GM12878 (cell line): ENCODE results near the gene VPS18. TPM values are rescaled to one million over a fixed set of nuclear protein-coding genes. Genes with fewer than 3 reads are reported as not detected.

Experiments
- BRCA1 ChIP-seq: IDR thresholded peaks from 2 replicates; pipeline ENCODE4 v1.6.1; 2011; ENCODE audit warnings: low read depth, low read length, improper control_type of control experiment
- LARP7 ChIP-seq: fragments of 450-650 bp; IDR thresholded peaks from 2 replicates; pipeline ENCODE4 v1.6.1; 2017; ENCODE audit warnings: mild to moderate bottlenecking
- MTA3 ChIP-seq: IDR thresholded peaks from 2 replicates; pipeline ENCODE4 v1.6.1; 2012; ENCODE audit warnings: low read length, inconsistent platforms, borderline replicate concordance
- MYC ChIP-seq: IDR thresholded peaks from 2 replicates; pipeline ENCODE4 v1.6.1; 2011; ENCODE audit warnings: mild to moderate bottlenecking, low read length, moderate library complexity, inconsistent platforms; ENCODE audit not compliant: insufficient read depth, insufficient replicate concordance, insufficient read length, severe bottlenecking
- NFYA ChIP-seq: IDR thresholded peaks from 2 replicates; pipeline ENCODE4 v1.6.1; 2011; ENCODE audit warnings: low read depth, mild to moderate bottlenecking, low read length, improper control_type of control experiment, borderline replicate concordance
- POLR2AphosphoS2 ChIP-seq: IDR thresholded peaks from 2 replicates; pipeline ENCODE4 v1.6.1; 2011; ENCODE audit warnings: low read depth, mild to moderate bottlenecking, low read length, improper control_type of control experiment, moderate library complexity
- SREBF1 ChIP-seq: IDR thresholded peaks from 2 replicates; pipeline ENCODE4 v1.6.1; 2012; ENCODE audit warnings: mild to moderate bottlenecking, low read length
- SREBF2 ChIP-seq: IDR thresholded peaks from 2 replicates; pipeline ENCODE4 v1.6.1; 2012; ENCODE audit warnings: mild to moderate bottlenecking, low read length
- STAT3 ChIP-seq: IDR thresholded peaks from 2 replicates; pipeline ENCODE4 v1.6.1; 2011; ENCODE audit warnings: low read depth, low read length, improper control_type of control experiment
- TCF3 ChIP-seq: IDR thresholded peaks from 2 replicates; pipeline ENCODE4 v1.6.1; 2012; ENCODE audit warnings: low read depth, mild to moderate bottlenecking, low read length, borderline replicate concordance; ENCODE audit not compliant: insufficient read depth
- ZSCAN29 ChIP-seq: fragments of 450-650 bp; IDR thresholded peaks from 2 replicates; pipeline ENCODE4 v1.6.1; 2017; ENCODE audit warnings: mild to moderate bottlenecking, moderate library complexity
- polyA plus RNA-seq, 11 experiments: library from polyadenylated mRNA; depleted of rRNA in 4 of 11; unstranded in 6 of 11; stranded (reverse) in 5 of 11; fragments of >200 nt; fragmentation: Nextera tagmentation in 4 of 11; fragmentation: Illumina TruSeq in 1 of 11; extraction: Ambion mirVana in 4 of 11; extraction: Trizol in 1 of 11; gene quantifications; 1 replicate in 1 of 11; 2 replicates in 10 of 11; pipeline versions ENCODE4 v1.2.1 to v1.2.3, GENCODE V29; 2011 to 2016; ENCODE audit warnings: inconsistent platforms in 2 of 11, missing spikeins in 2 of 11, low read depth in 1 of 11
- total RNA-seq, 4 experiments: library from RNA; depleted of rRNA in 3 of 4; stranded (reverse); fragments of >200 nt in 3 of 4; fragmentation: Illumina TruSeq in 1 of 4; extraction: Trizol in 1 of 4; gene quantifications; 2 replicates each; pipeline versions ENCODE4 v1.2.1 to v1.2.3, GENCODE V29; 2013 to 2021
- TF ChIP-seq, protein P1 (sequence below): IDR thresholded peaks from 2 replicates; pipeline ENCODE4 v1.6.1; 2012; ENCODE audit warnings: low read depth, low read length, improper control_type of control experiment
- TF ChIP-seq, protein P2 (sequence below): fragments of 450-650 bp; IDR thresholded peaks from 2 replicates; pipeline ENCODE4 v1.6.1; 2018; ENCODE audit warnings: mild to moderate bottlenecking, low read depth, moderate library complexity; ENCODE audit not compliant: partially characterized antibody
- TF ChIP-seq, protein P3 (sequence below): fragments of 450-650 bp; IDR thresholded peaks from 2 replicates; pipeline ENCODE4 v1.6.1; 2016; ENCODE audit warnings: mild to moderate bottlenecking
- TF ChIP-seq, protein P4 (sequence below): fragments of 450-650 bp; IDR thresholded peaks from 2 replicates; pipeline ENCODE4 v1.6.1; 2017; ENCODE audit warnings: mild to moderate bottlenecking
- TF ChIP-seq, protein P5 (sequence below): fragments of 450-650 bp; IDR thresholded peaks from 2 replicates; pipeline ENCODE4 v1.6.1; 2017; ENCODE audit warnings: mild to moderate bottlenecking, moderate library complexity

The VPS18 gene
- total and polyA plus RNA-seq, 10 of the 15 experiments (the other 5 are each of a cell fraction or from before 2014, with no cell fraction given): 0.71 to 20.4 (median 10.6) TPM

DNA sequence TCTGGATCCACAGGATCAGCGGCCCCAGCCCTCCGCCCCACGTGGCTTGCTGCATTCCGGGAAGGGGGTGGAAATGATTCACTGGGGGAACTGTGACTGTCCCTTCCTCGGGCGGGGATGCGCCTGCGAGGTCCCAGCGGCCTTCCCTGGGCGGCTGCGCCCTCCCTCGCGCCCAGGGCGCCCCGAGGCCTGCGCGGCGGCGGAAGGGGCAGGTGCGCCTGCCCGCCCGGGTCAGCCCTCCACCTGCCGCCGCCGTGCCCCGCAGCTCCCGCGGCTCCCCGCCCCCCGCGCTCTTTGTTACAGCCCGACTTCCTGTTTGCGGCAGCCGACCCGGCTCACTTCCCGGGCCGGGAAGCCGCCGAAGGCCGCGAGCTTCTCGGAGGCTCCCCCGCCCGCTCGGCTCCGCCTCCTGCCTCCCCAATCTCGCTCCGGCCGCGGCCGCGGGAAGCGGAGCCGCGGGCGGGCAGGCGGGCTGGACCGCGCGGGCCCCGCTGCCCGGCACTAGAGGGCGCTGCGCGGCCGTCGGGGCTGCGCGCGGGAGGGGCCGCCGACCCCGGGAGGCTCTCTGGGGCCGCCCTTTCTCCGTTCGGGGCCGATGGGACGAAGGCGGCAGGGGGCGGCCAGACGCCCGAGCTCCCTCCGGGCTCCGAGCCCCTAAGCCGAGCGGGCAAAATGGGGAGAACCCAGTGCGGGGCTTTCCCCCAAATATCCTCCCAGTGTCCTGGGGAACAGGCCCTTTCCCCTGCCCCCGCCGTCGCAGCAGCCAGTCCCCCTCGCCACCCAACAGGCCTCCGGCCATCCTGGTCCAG lies 47.5 kb downstream of the VPS18 start (continued):
- TF ChIP-seq, protein P1, sequence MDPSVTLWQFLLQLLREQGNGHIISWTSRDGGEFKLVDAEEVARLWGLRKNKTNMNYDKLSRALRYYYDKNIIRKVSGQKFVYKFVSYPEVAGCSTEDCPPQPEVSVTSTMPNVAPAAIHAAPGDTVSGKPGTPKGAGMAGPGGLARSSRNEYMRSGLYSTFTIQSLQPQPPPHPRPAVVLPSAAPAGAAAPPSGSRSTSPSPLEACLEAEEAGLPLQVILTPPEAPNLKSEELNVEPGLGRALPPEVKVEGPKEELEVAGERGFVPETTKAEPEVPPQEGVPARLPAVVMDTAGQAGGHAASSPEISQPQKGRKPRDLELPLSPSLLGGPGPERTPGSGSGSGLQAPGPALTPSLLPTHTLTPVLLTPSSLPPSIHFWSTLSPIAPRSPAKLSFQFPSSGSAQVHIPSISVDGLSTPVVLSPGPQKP: no peak
- TF ChIP-seq POLR2AphosphoS2 (no peak), NFYA (no peak), LARP7 (peak; percentile 80; the same call in 1 of the 2 replicates), STAT3 (no peak), MYC (no peak), SREBF2 (no peak), TCF3 (no peak), BRCA1 (no peak), ZSCAN29 (peak; percentile 71; the same call in 1 of the 2 replicates), SREBF1 (no peak), MTA3 (no peak)
- TF ChIP-seq, protein P2, sequence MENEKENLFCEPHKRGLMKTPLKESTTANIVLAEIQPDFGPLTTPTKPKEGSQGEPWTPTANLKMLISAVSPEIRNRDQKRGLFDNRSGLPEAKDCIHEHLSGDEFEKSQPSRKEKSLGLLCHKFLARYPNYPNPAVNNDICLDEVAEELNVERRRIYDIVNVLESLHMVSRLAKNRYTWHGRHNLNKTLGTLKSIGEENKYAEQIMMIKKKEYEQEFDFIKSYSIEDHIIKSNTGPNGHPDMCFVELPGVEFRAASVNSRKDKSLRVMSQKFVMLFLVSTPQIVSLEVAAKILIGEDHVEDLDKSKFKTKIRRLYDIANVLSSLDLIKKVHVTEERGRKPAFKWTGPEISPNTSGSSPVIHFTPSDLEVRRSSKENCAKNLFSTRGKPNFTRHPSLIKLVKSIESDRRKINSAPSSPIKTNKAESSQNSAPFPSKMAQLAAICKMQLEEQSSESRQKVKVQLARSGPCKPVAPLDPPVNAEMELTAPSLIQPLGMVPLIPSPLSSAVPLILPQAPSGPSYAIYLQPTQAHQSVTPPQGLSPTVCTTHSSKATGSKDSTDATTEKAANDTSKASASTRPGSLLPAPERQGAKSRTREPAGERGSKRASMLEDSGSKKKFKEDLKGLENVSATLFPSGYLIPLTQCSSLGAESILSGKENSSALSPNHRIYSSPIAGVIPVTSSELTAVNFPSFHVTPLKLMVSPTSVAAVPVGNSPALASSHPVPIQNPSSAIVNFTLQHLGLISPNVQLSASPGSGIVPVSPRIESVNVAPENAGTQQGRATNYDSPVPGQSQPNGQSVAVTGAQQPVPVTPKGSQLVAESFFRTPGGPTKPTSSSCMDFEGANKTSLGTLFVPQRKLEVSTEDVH: no peak
- TF ChIP-seq, protein P3, sequence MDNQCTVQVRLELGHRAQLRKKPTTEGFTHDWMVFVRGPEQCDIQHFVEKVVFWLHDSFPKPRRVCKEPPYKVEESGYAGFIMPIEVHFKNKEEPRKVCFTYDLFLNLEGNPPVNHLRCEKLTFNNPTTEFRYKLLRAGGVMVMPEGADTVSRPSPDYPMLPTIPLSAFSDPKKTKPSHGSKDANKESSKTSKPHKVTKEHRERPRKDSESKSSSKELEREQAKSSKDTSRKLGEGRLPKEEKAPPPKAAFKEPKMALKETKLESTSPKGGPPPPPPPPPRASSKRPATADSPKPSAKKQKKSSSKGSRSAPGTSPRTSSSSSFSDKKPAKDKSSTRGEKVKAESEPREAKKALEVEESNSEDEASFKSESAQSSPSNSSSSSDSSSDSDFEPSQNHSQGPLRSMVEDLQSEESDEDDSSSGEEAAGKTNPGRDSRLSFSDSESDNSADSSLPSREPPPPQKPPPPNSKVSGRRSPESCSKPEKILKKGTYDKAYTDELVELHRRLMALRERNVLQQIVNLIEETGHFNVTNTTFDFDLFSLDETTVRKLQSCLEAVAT: no peak
- TF ChIP-seq, protein P4, sequence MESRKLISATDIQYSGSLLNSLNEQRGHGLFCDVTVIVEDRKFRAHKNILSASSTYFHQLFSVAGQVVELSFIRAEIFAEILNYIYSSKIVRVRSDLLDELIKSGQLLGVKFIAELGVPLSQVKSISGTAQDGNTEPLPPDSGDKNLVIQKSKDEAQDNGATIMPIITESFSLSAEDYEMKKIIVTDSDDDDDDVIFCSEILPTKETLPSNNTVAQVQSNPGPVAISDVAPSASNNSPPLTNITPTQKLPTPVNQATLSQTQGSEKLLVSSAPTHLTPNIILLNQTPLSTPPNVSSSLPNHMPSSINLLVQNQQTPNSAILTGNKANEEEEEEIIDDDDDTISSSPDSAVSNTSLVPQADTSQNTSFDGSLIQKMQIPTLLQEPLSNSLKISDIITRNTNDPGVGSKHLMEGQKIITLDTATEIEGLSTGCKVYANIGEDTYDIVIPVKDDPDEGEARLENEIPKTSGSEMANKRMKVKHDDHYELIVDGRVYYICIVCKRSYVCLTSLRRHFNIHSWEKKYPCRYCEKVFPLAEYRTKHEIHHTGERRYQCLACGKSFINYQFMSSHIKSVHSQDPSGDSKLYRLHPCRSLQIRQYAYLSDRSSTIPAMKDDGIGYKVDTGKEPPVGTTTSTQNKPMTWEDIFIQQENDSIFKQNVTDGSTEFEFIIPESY: no peak
- TF ChIP-seq, protein P5, sequence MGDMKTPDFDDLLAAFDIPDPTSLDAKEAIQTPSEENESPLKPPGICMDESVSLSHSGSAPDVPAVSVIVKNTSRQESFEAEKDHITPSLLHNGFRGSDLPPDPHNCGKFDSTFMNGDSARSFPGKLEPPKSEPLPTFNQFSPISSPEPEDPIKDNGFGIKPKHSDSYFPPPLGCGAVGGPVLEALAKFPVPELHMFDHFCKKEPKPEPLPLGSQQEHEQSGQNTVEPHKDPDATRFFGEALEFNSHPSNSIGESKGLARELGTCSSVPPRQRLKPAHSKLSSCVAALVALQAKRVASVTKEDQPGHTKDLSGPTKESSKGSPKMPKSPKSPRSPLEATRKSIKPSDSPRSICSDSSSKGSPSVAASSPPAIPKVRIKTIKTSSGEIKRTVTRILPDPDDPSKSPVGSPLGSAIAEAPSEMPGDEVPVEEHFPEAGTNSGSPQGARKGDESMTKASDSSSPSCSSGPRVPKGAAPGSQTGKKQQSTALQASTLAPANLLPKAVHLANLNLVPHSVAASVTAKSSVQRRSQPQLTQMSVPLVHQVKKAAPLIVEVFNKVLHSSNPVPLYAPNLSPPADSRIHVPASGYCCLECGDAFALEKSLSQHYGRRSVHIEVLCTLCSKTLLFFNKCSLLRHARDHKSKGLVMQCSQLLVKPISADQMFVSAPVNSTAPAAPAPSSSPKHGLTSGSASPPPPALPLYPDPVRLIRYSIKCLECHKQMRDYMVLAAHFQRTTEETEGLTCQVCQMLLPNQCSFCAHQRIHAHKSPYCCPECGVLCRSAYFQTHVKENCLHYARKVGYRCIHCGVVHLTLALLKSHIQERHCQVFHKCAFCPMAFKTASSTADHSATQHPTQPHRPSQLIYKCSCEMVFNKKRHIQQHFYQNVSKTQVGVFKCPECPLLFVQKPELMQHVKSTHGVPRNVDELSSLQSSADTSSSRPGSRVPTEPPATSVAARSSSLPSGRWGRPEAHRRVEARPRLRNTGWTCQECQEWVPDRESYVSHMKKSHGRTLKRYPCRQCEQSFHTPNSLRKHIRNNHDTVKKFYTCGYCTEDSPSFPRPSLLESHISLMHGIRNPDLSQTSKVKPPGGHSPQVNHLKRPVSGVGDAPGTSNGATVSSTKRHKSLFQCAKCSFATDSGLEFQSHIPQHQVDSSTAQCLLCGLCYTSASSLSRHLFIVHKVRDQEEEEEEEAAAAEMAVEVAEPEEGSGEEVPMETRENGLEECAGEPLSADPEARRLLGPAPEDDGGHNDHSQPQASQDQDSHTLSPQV: no peak
